Activated naive CD8-positive, alpha-beta T cell treated with anti-CD3 and anti-CD28 coated beads for 36 hours (primary cell): ENCODE results near the gene LHX4. TPM values are rescaled to one million over a fixed set of nuclear protein-coding genes. Genes with fewer than 3 reads are reported as not detected.

Source experiments
- DNase-seq: peaks from one replicate; pipeline ENCODE4 v3.0.0; 2021
- H3K27ac Mint-ChIP-seq: one replicate; pipeline ENCODE4 v1.8.0; 2022; ENCODE audit warnings: mild to moderate bottlenecking, moderate library complexity, mixed read lengths
- H3K27me3 Mint-ChIP-seq: one replicate; pipeline ENCODE4 v1.8.0; 2022; ENCODE audit warnings: mild to moderate bottlenecking, mixed read lengths
- H3K36me3 Mint-ChIP-seq: one replicate; pipeline ENCODE4 v1.8.0; 2021; ENCODE audit warnings: mild to moderate bottlenecking, mixed read lengths
- H3K4me1 Mint-ChIP-seq: one replicate; pipeline ENCODE4 v1.8.0; 2021; ENCODE audit warnings: mixed read lengths
- H3K4me3 Mint-ChIP-seq: one replicate; pipeline ENCODE4 v1.8.0; 2022; ENCODE audit warnings: mild to moderate bottlenecking, moderate library complexity, mixed read lengths
- H3K9me3 Mint-ChIP-seq: one replicate; pipeline ENCODE4 v1.8.0; 2022; ENCODE audit warnings: mixed read lengths
- total RNA-seq, 2 experiments: library from RNA; stranded (reverse); gene quantifications; one replicate each; pipeline ENCODE4 v1.2.3, GENCODE V29; 2021

Gene LHX4
- total RNA-seq, 2 experiments from 2014 or later = not detected

DNA sequence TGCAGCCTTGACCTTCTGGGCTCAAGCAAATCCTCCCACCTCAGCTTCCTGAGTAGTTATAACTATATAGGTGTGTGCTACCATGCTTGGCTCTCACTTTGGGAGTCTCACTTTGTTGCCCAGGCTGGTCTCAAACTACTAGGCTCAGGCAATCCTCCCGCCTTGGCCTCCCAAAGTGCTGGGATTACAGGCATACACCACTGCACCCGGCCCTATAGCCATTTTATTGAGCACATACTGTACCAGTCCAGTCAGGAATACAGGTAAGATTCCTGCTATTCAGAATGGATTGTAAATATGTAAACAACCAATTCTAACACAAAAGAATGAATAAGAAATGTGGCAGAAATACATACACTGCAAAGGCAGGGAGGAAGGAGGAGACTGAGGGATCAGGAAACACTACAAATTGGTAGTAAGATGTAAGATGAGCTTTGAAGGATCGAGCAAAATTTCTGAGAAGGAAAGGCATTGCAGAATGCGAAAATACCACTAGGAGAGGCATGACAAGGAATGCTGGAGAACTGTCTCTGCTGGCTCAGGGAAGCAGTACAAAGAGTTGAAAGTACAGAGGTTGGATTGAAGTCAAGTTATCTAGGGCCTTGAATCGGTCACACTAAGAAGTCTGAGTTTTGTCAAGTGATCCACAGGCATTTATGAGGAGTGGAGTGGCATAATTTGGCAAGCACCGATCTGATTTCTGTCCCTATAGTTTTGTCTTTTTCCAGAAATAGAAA, 60.4 kb downstream of the LHX4 start:
- peaks cover 18% of the 10 kb centered on the region for H3K4me1 Mint-ChIP-seq
- no peaks in the 10 kb centered on the region for H3K27me3 Mint-ChIP-seq
- DNase-seq = no peak
- no peak overlapping the region for H3K4me3 Mint-ChIP-seq
- no peak overlapping the region for H3K27ac Mint-ChIP-seq
- peaks cover 5% of the 10 kb centered on the region for H3K9me3 Mint-ChIP-seq
- peaks cover 20% of the 10 kb centered on the region for H3K36me3 Mint-ChIP-seq

DNA sequence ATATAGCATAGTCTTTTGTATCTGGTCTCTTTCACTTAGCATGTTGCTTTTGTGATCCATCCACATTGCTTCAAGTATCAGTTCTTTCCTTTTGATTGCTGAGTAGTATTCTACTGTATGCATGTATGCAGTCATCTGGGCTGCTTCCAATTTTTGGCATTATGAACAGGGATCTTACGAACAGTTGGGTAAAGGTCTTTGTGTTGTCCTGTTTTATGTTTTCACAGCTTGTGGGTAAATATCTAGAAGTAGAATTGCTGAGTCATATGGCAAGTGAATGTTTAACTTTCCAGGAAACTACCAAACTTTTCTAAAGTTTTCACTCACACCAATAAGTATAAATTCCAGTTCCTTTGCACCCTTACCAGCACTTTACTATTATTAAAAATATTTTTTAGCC, 60.9 kb downstream of the LHX4 start:
- Mint-ChIP-seq H3K9me3 (peaks cover 5% of the 10 kb centered on the region), H3K36me3 (peaks cover 24% of the 10 kb centered on the region), H3K27ac (no peak overlapping the region), H3K4me1 (peaks cover 19% of the 10 kb centered on the region), H3K27me3 (no peaks in the 10 kb centered on the region), H3K4me3 (no peak overlapping the region)
- no peak for DNase-seq

DNA sequence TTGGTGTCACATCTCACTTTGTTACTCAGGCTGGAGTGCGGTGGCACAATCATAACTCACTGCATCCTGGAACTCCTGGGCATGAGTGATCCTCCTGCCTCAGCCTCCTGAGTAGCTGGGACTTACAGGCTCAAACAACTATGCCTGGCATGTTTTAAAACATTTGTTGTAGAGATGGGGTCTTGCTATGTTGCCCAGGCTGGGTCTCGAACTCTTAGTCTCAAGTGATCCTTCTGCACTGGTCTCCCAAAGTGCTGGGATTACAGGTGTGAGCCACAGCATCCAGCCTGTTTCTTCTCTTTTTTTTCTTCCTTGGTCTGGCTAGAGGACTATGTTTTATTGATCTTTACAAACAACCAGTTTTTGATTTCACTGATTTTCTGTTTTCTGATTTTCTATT, 64.6 kb downstream of the LHX4 start:
- no peaks in the 10 kb centered on the region for H3K27me3 Mint-ChIP-seq
- H3K4me3 Mint-ChIP-seq = no peak overlapping the region
- H3K9me3 Mint-ChIP-seq = peaks cover 5% of the 10 kb centered on the region
- peaks cover 33% of the 10 kb centered on the region for H3K36me3 Mint-ChIP-seq
- DNase-seq = no peak
- H3K4me1 Mint-ChIP-seq = peaks cover 23% of the 10 kb centered on the region
- H3K27ac Mint-ChIP-seq = no peak overlapping the region

DNA sequence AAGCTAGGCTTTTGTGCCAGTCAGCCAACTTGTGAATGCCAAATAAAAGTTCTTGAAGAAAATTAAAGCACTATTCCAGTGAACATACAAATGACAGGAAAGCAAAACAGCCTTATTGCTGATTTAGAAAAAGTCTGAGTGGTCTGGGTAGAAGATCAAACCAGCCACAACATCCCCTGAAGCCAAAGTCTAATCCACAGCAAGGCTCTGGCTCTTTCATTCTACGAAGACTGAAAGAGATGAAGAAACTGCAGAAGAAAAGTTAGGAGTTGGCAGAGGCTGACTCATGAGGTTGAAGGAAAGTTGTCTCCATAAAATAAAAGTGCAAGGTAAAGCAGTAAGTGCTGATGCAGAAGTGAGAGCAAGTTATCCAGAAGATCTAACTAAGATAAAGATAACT, 65.9 kb downstream of the LHX4 start:
- DNase-seq = no peak
- Mint-ChIP-seq H3K36me3 (peaks cover 33% of the 10 kb centered on the region), H3K4me3 (no peak overlapping the region), H3K4me1 (peaks cover 16% of the 10 kb centered on the region), H3K27me3 (no peaks in the 10 kb centered on the region), H3K27ac (no peak overlapping the region), H3K9me3 (peaks cover 5% of the 10 kb centered on the region)

DNA sequence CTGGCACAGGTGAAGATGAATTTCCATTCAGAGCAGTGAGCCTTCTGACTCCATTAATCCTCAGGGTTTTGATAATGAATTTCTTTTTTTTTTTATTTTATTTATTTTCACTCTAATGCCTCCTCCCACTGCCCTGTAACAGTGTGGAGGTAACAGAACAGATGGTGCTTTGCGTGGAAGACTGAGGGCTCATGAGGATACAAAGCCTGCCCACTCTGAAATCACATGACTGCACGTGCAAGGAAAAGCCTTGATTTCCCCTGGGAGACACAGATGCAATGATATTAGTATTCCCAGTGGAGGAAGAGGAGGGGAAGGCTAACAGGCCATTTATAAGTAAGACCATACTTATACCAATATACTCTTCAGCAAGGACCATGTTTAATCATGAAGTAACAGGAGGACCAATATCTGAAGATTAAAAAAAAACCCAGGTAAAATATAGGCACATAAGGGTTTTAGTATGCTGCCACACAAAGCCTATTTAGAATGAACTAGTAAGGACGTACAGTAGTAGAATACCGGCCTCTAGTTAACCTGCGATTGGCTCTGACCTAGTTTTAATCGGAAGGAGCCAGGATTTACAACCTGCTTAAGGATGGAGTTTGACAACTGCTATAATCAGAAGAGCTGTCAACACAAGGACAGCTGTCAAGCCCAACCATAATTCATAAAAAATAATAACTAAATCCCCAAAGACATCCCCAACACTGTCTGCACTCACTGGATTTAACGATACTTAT, 69.6 kb downstream of the LHX4 start:
- H3K9me3 Mint-ChIP-seq = peaks cover 2% of the 10 kb centered on the region
- peaks cover 24% of the 10 kb centered on the region for H3K36me3 Mint-ChIP-seq
- H3K27me3 Mint-ChIP-seq = no peaks in the 10 kb centered on the region
- no peak for DNase-seq
- H3K4me1 Mint-ChIP-seq = peaks cover 11% of the 10 kb centered on the region
- H3K27ac Mint-ChIP-seq = no peak overlapping the region
- no peak overlapping the region for H3K4me3 Mint-ChIP-seq

DNA sequence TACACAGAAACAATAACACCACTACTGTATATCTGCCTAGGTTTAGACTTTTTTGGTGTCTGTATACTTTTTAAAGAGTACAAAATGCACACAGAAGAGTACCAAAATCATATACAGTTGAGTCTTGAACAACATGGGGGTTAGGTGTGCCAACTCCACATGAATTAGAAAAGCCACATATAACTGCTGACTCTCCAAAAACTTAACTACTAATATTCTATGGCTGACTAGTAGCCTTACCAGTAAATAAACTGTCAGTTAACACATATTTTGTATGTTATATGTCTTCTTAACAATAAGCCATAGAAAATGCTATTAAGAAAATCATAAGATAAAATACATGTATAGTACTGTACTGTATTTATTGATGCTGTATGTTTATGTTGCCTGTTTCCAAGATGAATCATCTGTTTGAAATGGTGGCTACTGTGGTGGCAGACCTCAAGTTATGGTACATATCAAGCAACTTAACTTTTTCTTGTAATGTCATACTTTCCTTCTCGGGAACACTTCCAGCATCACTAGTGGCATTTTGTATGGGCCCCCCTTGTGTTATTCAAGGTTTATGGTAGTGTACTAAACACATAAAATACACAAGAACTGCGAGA, 71.2 kb downstream of the LHX4 start:
- H3K4me3 Mint-ChIP-seq = no peak overlapping the region
- no peaks in the 10 kb centered on the region for H3K27me3 Mint-ChIP-seq
- H3K36me3 Mint-ChIP-seq = peaks cover 22% of the 10 kb centered on the region
- peaks cover 8% of the 10 kb centered on the region for H3K4me1 Mint-ChIP-seq
- no peak for DNase-seq
- H3K27ac Mint-ChIP-seq = no peak overlapping the region
- peaks cover 3% of the 10 kb centered on the region for H3K9me3 Mint-ChIP-seq

DNA sequence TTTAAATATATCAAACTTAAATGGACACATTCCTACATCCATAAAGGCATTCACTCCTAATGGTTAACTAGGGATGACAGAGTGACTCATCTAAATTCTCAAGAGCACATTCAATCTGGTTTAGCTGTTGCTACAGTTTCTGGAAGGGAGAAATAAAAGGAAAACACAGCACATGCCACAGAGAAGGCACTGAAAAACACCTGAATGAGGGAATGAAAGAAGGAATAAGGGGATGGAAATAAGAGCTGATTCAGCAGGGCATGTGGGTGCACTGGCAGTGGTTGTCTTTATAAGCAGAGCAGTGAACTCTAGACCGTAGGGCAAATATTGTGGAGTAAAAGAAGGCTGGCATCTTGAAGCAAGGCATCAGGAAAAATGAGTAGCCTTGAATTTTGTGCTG, 79.3 kb downstream of the LHX4 start:
- DNase-seq = no peak
- Mint-ChIP-seq H3K27me3 (no peaks in the 10 kb centered on the region), H3K4me1 (peaks cover 1% of the 10 kb centered on the region), H3K9me3 (peaks cover 10% of the 10 kb centered on the region), H3K27ac (no peak overlapping the region), H3K36me3 (peaks cover 50% of the 10 kb centered on the region), H3K4me3 (no peak overlapping the region)

DNA sequence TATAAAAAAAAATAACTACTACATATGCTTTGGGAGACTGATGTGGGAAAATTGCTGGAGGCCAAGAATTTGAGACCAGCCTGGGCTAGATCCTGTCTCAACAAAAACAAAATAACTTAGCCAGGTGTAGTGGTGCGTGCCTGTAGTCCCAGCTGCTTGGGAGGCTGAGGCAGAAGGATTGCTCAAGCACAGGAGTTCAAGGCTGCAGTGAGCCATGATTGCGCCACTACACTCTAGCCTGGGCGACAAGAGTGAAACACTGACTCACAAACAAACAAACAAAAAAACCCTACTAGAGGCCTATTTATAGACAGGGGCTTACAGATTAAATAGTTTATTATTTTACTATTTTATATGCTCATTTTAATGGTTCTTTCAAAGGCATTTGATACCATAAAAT, 80.0 kb downstream of the LHX4 start:
- H3K27me3 Mint-ChIP-seq = no peaks in the 10 kb centered on the region

DNA sequence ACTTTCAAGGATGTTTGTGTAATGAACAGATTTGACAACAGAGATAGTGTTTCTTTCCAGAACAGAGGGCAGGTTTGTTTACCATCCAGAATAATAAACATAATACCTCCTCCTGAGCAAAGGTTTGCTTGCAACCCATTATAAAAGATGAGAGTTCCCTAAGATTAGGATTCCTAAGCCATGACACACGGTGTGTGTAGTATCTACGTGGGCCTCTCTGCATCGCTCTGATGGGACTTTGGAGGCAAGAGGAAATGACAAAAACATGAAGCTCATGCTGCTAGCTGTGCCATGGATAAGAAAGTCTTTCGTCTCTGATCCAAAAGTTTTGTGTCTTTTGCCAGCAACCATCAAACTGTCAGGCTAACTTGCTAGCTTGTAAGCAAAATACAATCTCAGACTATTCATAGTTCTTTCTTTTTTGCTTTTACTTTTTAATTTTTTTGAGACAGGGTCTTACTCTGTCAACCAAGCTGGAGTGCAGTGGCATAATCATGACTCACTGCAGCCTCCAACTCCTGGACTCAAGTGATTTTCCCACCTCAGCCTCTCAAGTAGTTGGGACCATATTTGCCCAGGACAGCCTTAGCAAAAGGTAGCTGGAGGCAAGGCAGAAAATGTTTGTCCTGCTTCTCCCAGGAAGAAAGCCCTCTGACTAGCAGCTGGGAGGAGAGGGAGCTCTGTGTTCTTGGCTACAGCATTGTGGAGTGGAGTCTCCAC, 81.1 kb downstream of the LHX4 start:
- H3K27ac Mint-ChIP-seq = no peak overlapping the region
- no peak for DNase-seq
- no peak overlapping the region for H3K4me3 Mint-ChIP-seq
- no peaks in the 10 kb centered on the region for H3K27me3 Mint-ChIP-seq
- H3K4me1 Mint-ChIP-seq = peaks cover 1% of the 10 kb centered on the region
- peaks cover 8% of the 10 kb centered on the region for H3K9me3 Mint-ChIP-seq
- H3K36me3 Mint-ChIP-seq = peaks cover 42% of the 10 kb centered on the region

More for the DNA sequence above, 80.0 kb downstream of the LHX4 start:
- Mint-ChIP-seq H3K4me1 (peaks cover 1% of the 10 kb centered on the region), H3K4me3 (no peak overlapping the region), H3K36me3 (peaks cover 48% of the 10 kb centered on the region), H3K27ac (no peak overlapping the region), H3K9me3 (peaks cover 10% of the 10 kb centered on the region)
- no peak for DNase-seq

DNA sequence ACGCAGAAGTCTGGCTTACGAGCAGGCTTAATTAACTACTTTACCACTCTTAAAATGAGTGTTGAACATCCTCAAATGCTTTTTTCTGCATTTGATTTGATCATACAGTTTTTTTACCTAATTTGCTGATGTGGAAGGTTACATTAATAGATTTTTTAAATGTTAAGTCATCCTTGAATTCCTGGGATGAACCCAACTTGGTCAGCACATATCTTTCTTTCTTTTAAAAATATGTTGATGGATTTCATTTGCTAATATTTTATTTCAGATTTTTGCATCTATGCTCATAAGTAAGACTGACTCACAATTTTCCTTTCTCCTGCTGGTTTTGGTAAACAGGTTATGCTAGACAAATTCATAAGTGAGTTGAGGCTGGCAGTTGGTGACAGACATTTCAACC, 82.9 kb downstream of the LHX4 start:
- H3K9me3 Mint-ChIP-seq = no peaks in the 10 kb centered on the region
- peaks cover 8% of the 10 kb centered on the region for H3K4me1 Mint-ChIP-seq
- H3K27ac Mint-ChIP-seq = no peak overlapping the region
- DNase-seq = no peak
- H3K4me3 Mint-ChIP-seq = no peak overlapping the region
- no peaks in the 10 kb centered on the region for H3K27me3 Mint-ChIP-seq
- H3K36me3 Mint-ChIP-seq = peaks cover 32% of the 10 kb centered on the region

DNA sequence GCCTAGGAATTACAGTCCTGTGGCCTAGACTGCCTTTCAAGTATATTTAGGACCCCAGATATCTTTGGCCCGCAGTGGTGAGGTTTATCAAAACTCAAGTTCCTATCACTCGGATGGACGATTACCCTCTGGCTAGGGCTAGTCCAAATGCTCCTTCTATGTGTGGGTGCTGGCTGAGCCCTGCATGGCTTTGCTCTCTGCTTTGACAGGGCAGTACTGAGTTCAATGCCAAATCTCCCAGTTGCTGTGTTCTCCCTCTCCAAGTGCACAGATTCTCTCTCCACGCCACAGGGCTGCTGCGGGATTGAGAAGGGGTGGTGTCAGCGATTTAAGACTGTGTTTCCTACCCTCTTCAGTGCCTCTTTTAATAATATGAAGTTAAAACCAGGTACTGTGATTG, 97.0 kb downstream of the LHX4 start:
- no peak overlapping the region for H3K27ac Mint-ChIP-seq
- H3K4me1 Mint-ChIP-seq = no peaks in the 10 kb centered on the region
- H3K36me3 Mint-ChIP-seq = peaks cover 20% of the 10 kb centered on the region
- H3K27me3 Mint-ChIP-seq = no peaks in the 10 kb centered on the region
- DNase-seq = no peak
- H3K9me3 Mint-ChIP-seq = peaks cover 9% of the 10 kb centered on the region
- no peak overlapping the region for H3K4me3 Mint-ChIP-seq

Other genes starting within 250 kb of the LHX4 start
- 10 to 100 TPM; 35.1 to 36.5 TPM for gene QSOX1, start 75.4 kb upstream of the LHX4 start, total RNA-seq